ENCODE results near the gene RRP1B.

RRP1B gene

DNA sequence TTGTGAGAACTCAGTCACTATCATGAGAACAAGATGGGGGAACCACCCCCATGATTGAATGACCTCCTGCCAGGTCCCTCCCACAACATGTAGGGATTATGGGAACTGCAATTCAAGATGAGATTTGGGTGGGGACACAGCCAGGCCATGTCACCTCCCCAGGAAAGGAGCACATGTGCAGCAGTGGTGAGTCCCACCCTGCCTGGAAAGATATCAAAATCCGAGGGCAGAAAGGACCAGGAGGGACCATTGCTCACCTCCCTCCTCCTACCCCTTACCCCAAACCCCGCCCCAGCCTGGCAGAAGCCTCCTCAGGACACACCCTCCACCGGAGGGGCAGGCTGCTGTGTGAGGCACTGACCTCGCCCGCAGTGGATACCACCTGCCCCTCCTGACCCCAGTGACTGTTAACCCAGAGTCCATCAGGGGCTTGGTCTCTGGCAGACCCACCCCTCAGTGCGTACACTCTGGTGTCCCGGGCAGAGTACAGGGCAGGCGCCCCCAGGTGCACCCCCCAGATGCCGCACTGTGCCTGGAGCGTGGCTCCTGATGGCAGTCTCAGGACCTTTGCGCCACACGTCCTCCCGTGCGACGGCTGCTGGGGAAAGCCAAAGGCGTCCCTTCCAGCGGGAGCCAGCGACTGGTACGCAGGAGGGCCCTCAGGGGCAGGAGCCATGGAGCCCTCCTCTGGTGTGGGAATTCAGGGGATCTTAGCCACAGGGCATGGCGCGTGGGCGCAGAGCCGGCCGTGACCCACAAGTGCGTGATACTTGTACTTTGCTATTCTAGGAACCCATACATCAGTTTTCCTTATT lies 80.5 kb downstream of the RRP1B start:
- DNase-seq (ENCODE audit: low read depth in 2 of 3, low spot score in 1 of 3), result no peak

DNA sequence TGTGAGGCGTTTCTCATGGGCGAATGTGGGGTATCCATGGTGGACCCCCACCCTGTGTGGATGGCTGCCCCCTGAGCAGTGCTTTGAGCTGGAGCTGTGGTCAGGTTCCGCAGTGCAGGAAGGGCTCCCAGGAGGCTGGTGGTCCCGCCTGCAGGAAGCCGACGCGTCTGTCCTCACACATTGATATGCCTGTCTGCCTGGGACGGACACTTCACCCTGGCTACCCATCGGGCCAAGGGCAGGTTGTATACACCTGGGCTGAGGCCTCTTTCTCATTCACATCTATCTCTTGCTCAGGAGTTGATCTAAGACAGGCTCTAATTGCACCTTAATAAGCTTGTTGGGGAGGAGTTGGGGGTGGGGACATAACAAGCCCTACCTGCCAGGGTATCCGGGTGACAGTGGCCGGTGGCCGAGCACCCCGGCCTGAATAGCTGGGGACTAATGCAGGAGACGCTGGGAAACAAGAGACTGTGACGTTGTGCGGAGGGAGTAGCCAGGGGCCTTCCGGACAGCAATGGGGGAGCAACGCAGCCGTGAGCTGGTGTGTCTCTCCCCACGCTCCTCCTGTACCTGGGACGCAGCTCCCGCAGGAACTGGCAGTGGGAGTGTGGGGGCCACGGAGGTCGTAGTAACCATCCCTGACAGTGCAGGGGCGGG lies 81.3 kb downstream of the RRP1B start:
- no peak for DNase-seq (ENCODE audit: low read depth in 2 of 3, low spot score in 1 of 3)

- no peak for DNase-seq (ENCODE audit: low read depth in 2 of 3, low spot score in 1 of 3)
These were observed 82.2 kb downstream of the RRP1B start for GRCh38 chr21:43741423-43742096.

DNA sequence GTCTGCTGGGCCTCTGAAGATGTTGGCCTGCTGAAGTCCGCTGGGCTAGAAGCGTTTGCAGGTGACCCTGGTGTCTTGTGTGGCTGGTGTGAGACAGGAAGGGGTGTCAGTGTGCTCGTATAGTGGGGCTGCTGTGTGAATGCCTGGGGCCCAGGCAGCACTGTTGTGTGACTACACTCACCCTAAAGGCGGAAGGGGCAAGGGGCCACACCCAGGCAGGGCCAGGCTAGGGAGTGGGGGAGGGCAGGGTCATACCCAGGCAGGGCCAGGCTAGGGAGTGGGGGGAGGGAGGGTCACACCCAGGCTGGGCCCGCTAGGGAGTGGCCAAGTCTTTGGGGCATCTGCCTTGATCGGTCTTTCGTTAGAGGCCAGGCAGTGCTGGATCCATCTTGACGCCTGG lies 84.6 kb downstream of the RRP1B start:
- DNase-seq (ENCODE audit: low read depth in 2 of 3, low spot score in 1 of 3), result no peak

GRCh38 chr21:43744725-43745124 lies 85.4 kb downstream of the RRP1B start:
- no peak for DNase-seq (ENCODE audit: low read depth in 2 of 3, low spot score in 1 of 3)
